Thoracic aorta (tissue), 2 donors: ENCODE results near the gene NCSTN. TPM values are rescaled to one million over a fixed set of nuclear protein-coding genes. Genes with fewer than 3 reads are reported as not detected.

Source experiments
- ATAC-seq: fragments of 150-250 bp; one replicate; pipeline ENCODE4 v1.8.0; 2017; ENCODE audit warnings: low read depth; ENCODE audit not compliant: insufficient number of reproducible peaks, low FRiP score
- DNase-seq: peaks from one replicate; pipeline ENCODE4 v3.0.0-alpha.2; 2020; ENCODE audit warnings: low spot score
- H3K27ac ChIP-seq, 2 donors: fragments of 200-600 bp; sonication (generic); 1 replicate in 1 of 2; 2 replicates in 1 of 2; pipeline ENCODE4 v1.5.1; 2016; ENCODE audit warnings: mild to moderate bottlenecking in 2 of 2, moderate library complexity in 2 of 2
- H3K27me3 ChIP-seq: fragments of 200-600 bp; sonication (generic); replicated peaks from 2 replicates; pipeline ENCODE4 v1.6.0; 2016; ENCODE audit warnings: mild to moderate bottlenecking; ENCODE audit not compliant: insufficient read depth
- H3K36me3 ChIP-seq: fragments of 200-600 bp; sonication (generic); one replicate; pipeline ENCODE4 v1.5.1; 2016
- H3K4me1 ChIP-seq, 2 donors: fragments of 200-600 bp; sonication (generic); 1 replicate in 1 of 2; 2 replicates in 1 of 2; pipeline versions ENCODE4 v1.5.1 to v1.6.0; 2016; ENCODE audit warnings: low read depth in 2 of 2, mild to moderate bottlenecking in 1 of 2; ENCODE audit not compliant: control insufficient read depth in 1 of 2
- H3K4me3 ChIP-seq: fragments of 200-600 bp; sonication (generic); 2 replicates; pipeline ENCODE4 v1.5.1; 2016; ENCODE audit warnings: mild to moderate bottlenecking
- H3K9me3 ChIP-seq: fragments of 200-600 bp; sonication (generic); 2 replicates; pipeline ENCODE4 v1.5.1; 2016
- total RNA-seq, 2 donors: library from RNA; depleted of rRNA; stranded (reverse); fragments of >200 nt; gene quantifications; one replicate each; pipeline versions ENCODE4 v1.1.0 to v1.2.3, GENCODE V29; 2016
- TF ChIP-seq, protein P1 (sequence below): fragments of 200-600 bp; sonication (generic); IDR thresholded peaks from one replicate; pipeline ENCODE4 v1.5.1; 2019; ENCODE audit warnings: antibody characterized with exemption

The NCSTN gene
- total RNA-seq, 2 donors from 2014 or later, result 49.4 to 67.1 TPM

DNA sequence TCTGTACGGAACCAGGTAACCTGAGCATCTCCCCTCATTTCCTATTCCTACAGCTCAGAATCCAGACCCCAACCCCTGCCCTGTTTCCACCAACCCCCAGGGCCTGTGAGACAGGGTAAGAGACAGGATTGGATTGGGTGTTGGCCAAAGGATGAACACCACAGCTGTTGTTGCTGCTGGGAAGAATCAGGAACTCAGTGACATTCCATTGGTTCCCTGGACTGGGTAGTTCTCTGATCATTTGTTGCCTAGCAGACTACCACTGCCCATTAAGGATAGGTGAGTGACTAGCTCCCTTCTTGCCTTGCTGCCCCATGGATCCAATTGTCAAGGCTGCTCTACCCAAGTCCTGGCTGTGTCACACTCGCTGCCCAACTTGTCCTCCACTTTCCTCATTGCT, 10.0 kb downstream of the NCSTN start:
- ATAC-seq, result no peak
- H3K27me3 ChIP-seq, result no peaks in the 10 kb centered on the region
- TF ChIP-seq, protein P1, sequence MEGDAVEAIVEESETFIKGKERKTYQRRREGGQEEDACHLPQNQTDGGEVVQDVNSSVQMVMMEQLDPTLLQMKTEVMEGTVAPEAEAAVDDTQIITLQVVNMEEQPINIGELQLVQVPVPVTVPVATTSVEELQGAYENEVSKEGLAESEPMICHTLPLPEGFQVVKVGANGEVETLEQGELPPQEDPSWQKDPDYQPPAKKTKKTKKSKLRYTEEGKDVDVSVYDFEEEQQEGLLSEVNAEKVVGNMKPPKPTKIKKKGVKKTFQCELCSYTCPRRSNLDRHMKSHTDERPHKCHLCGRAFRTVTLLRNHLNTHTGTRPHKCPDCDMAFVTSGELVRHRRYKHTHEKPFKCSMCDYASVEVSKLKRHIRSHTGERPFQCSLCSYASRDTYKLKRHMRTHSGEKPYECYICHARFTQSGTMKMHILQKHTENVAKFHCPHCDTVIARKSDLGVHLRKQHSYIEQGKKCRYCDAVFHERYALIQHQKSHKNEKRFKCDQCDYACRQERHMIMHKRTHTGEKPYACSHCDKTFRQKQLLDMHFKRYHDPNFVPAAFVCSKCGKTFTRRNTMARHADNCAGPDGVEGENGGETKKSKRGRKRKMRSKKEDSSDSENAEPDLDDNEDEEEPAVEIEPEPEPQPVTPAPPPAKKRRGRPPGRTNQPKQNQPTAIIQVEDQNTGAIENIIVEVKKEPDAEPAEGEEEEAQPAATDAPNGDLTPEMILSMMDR, result no peak
- H3K4me3 ChIP-seq, result no peak overlapping the region
- no peaks in the 10 kb centered on the region for H3K4me1 ChIP-seq
- no peaks in the 10 kb centered on the region for H3K9me3 ChIP-seq
- no peak for DNase-seq
- H3K36me3 ChIP-seq, result peaks cover 79% of the 10 kb centered on the region
- no peak overlapping the region for H3K27ac ChIP-seq

DNA sequence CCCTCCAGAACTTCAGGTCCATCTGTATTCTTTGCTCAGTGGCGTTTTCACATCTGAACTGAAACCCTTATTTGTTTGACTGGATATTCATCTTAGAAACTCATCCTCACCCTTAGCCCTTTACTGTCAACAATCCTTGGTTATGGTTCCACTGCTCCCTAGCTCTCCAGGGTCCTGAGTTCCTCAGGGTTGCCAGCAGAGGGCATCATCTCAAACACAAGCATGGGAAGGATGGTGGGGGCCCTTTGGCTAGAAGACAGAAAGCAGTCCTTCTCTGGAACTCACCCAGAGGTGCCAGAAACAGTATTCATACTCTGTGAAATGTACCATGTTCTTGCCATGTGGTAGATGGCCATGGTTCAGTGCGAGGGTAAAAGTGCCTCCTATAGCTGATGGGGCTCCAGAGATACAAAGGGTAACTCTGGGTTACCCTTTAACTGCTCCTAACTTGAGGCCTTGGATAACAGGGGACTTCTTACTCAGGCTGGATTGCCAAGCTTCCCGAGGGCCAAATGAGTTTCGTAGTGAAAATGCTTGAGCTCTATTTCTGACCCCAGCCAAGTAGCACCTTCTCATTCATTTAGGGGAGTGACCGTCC, 11.3 kb downstream of the NCSTN start:
- ATAC-seq (no peak), DNase-seq (no peak)
- TF ChIP-seq, protein P1, result no peak
- no peaks in the 10 kb centered on the region for H3K4me1 ChIP-seq
- H3K9me3 ChIP-seq, result no peaks in the 10 kb centered on the region
- H3K27me3 ChIP-seq, result no peaks in the 10 kb centered on the region
- H3K4me3 ChIP-seq, result no peak overlapping the region
- peaks cover 70% of the 10 kb centered on the region for H3K36me3 ChIP-seq
- H3K27ac ChIP-seq, result no peak overlapping the region

DNA sequence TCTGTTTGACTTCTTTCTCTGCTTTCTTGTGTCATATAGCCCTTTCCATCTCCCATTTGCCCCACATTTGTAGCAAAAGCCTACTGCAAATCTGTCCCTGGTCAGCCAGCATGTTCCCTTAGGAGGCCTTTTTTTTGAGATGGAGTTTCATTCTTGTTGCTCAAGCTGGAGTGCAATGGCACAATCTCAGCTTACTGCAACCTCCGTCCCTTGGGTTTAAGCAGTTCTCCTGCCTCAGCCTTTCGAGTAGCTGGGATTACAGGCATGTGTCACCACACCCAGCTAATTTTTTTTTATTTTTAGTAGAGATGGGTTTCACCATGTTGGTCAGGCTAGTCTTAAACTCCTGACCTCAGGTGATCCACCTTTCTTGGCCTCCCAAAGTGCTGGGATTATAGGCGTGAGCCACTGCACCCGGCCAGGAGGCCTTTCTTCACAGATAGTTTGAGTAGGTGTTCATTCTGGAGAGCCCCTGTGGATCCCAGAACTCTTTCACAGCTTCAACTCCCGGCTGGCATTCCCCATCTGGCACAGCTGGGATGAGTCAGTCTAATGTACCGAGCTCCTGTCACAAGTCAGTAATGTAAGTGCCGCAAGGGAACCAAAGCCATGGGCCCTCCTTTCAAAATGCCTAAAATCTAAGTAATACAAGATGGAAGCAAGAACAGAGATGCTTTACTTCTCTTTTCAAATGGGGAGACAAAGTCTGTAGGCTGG, 14.3 kb downstream of the NCSTN start:
- Histone ChIP-seq H3K4me3 (no peak overlapping the region), H3K36me3 (peaks cover 45% of the 10 kb centered on the region), H3K4me1 (no peaks in the 10 kb centered on the region), H3K27me3 (no peaks in the 10 kb centered on the region), H3K27ac (no peak overlapping the region), H3K9me3 (no peaks in the 10 kb centered on the region)
- no peak for ATAC-seq
- TF ChIP-seq, protein P1, result no peak
- no peak for DNase-seq

DNA sequence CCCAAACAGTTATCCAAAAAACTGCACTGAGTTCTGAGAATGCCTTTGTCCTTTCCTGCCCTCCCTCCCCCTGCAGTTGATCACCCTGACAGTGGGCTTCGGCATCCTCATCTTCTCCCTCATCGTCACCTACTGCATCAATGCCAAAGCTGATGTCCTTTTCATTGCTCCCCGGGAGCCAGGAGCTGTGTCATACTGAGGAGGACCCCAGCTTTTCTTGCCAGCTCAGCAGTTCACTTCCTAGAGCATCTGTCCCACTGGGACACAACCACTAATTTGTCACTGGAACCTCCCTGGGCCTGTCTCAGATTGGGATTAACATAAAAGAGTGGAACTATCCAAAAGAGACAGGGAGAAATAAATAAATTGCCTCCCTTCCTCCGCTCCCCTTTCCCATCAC, 14.9 kb downstream of the NCSTN start:
- TF ChIP-seq, protein P1, result no peak
- ATAC-seq (no peak), DNase-seq (no peak)
- no peaks in the 10 kb centered on the region for H3K4me1 ChIP-seq
- no peaks in the 10 kb centered on the region for H3K9me3 ChIP-seq
- H3K27ac ChIP-seq, result no peak overlapping the region
- no peaks in the 10 kb centered on the region for H3K27me3 ChIP-seq
- H3K36me3 ChIP-seq, result peaks cover 39% of the 10 kb centered on the region
- no peak overlapping the region for H3K4me3 ChIP-seq

DNA sequence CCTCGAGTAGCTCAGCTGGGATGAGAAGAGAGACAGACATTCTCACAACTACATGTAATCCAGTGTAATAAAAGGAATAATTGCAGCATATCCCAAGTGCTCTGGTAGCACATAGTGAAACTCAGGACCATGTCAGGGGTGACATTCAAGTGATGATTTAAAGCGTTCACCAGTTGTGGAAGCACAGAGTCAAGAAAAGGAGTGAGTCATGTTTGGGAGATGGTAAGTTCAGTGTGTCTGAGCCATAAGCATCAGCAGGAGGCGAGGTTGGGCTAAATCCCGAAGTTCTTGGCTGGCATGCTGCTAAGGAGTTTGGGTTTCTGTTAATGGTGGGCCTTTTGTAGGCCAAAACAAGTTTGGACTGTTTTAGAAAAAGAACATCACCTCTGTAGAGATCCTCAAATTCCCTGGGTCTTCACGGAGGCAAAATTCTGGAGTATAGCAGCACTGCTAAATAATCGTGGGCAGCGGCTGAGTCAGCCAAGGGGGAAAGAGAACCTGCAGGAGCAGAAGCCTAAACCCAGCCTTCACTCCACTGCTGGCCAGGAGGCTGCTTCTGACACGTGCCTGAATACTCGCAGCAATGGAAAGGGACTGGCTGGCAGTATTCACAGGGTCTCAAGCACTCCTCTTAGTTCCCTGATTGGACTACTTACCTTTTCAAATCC, 16.5 kb downstream of the NCSTN start:
- ATAC-seq, result no peak
- Histone ChIP-seq H3K9me3 (no peaks in the 10 kb centered on the region), H3K36me3 (peaks cover 22% of the 10 kb centered on the region), H3K4me1 (no peaks in the 10 kb centered on the region), H3K27me3 (no peaks in the 10 kb centered on the region), H3K27ac (no peak overlapping the region), H3K4me3 (no peak overlapping the region)
- TF ChIP-seq, protein P1, result no peak
- no peak for DNase-seq
